Measurements from ENCODE around the gene ARSB. TPM values are rescaled to one million over a fixed set of nuclear protein-coding genes. Genes with fewer than 3 reads are reported as not detected.
"Not testable (repeated sequence)": the region's sequence is repeated elsewhere in the genome, so short reads cannot be mapped to it uniquely, and the experiment has no call there.

The ARSB gene
- total and polyA plus RNA-seq, 2 experiments from 2014 or later: 30.1 to 43.7 TPM

DNA sequence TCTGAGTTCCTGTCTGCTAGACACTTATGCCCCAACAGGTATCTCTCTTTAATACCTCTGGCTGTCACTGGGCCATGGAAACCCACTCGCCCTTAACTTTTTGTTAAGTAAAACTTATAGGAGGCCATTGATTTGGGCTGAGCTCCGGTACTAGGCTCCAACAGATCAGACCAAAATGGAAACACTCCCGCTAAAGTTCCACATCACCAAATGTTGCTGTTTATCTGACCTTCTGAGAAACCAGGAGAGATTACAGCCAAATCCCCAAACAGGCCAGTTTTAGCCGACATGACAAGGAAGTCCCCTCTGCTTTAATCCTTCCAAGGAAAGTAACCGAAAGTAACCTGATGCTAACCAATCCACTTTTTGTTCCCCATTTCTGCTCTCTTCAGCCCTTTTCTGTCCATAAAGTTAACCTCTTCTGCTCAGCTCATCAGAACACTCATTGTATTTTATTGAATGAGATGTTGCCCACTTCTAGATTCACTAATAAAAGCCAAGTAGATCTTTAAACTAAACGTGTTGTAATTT lies 221.4 kb downstream of the ARSB start:
- no peak for DNase-seq
- TF ChIP-seq EZH2 (IDR thresholded peaks at IDR 0.05; ENCODE audit: insufficient read depth, poor library complexity, severe bottlenecking): no peak
- no peak for TF ChIP-seq EZH2phosphoT487 (IDR thresholded peaks at IDR 0.05; ENCODE audit: insufficient read depth, low read depth)
- 88 to 90% methylated on average over 6 of the region's 6 CpGs for WGBS, 2 experiments (ENCODE audit: low coverage in 1 of 2, low lambda C conversion rate in 2 of 2, missing lambda C conversion rate in 2 of 2)

DNA sequence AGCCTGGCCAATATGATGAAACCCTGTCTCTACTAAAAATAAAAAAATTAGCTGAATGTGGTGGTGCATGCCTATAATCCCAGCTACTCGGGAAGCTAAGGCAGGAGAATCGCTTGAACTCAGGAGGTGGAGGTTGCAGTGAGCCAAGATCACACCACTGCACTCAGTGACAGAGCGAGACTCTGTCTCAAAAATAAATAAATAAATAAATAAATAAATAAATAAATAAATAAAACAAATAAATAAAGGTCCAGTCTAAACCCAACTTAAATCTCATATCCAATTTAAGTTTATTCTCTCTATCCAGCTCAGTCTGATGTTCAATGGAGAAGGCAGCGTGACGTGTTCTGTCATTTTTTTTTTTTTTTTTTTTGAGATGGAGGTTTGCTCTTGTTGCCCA lies 222.4 kb downstream of the ARSB start:
- 96 to 97% methylated on average over 5 of the region's 5 CpGs for WGBS, 2 experiments (ENCODE audit: low coverage in 1 of 2, low lambda C conversion rate in 2 of 2, missing lambda C conversion rate in 2 of 2)
- H3K9me3 ChIP-seq (ENCODE audit: low read depth); in situ Hi-C loops (cut with MboI): not testable (repeated sequence)

More for the DNA sequence above, 221.4 kb downstream of the ARSB start:
- 0 out of 2 replicates have a peak, but pooled peaks cover under 1% of the 10 kb centered on the region for H3F3A ChIP-seq (ENCODE audit: insufficient read depth)
- no peak overlapping the region for H3K4me3 ChIP-seq
- H2AFZ ChIP-seq: no peak overlapping the region
- in situ Hi-C loops (cut with MboI): no loop called here
- H3K36me3 ChIP-seq (ENCODE audit: low read depth): no peaks in the 10 kb centered on the region
- no peaks in the 10 kb centered on the region for H3K9me2 ChIP-seq (ENCODE audit: insufficient read depth)
- no peaks in the 10 kb centered on the region for H3K79me2 ChIP-seq (ENCODE audit: insufficient read depth)
- H3K9ac ChIP-seq: no peak overlapping the region
- no peaks in the 10 kb centered on the region for H3K4me1 ChIP-seq (ENCODE audit: insufficient read depth)
- H3K27me3 ChIP-seq (replicated peaks; ENCODE audit: insufficient read depth): 0 out of 2 replicates have a peak, but pooled peaks cover 15% of the 10 kb centered on the region
- H3K4me2 ChIP-seq (ENCODE audit: unreplicated experiment): no peak overlapping the region
- no peaks in the 10 kb centered on the region for H3K9me3 ChIP-seq (ENCODE audit: low read depth)
- no peak overlapping the region for H3K27ac ChIP-seq
- H4K20me1 ChIP-seq (ENCODE audit: insufficient read depth): no peaks in the 10 kb centered on the region

DNA sequence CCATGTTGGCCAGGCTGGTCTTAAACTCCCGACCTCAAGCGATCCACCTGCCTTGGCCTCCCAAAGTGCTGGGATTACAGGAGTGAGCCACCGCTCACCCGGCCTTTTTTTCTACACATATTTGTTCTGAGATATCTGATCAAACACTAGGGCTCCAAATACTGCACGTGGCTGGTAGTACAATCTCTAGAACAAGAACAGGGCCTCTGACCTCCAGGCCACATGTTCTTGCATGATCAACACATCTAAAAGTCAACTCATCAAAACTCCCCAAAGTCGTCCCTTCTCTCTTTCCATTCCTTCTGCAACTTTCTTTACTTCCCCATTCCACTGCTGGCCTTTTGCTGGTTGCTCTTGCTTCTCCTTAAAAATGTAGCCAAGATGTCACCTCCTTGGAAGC lies 223.3 kb downstream of the ARSB start:
- in situ Hi-C loops (cut with MboI): no loop called here
- TF ChIP-seq EZH2 (IDR thresholded peaks at IDR 0.05; ENCODE audit: insufficient read depth, poor library complexity, severe bottlenecking) (no peak), EZH2phosphoT487 (IDR thresholded peaks at IDR 0.05; ENCODE audit: insufficient read depth, low read depth) (no peak)
- H3K4me3 ChIP-seq: no peak overlapping the region
- H3K4me1 ChIP-seq (ENCODE audit: insufficient read depth): peaks cover 14% of the 10 kb centered on the region
- 0 out of 2 replicates have a peak, but pooled peaks cover 15% of the 10 kb centered on the region for H3K27me3 ChIP-seq (replicated peaks; ENCODE audit: insufficient read depth)
- H3K36me3 ChIP-seq (ENCODE audit: low read depth): no peaks in the 10 kb centered on the region
- no peak overlapping the region for H3K4me2 ChIP-seq (ENCODE audit: unreplicated experiment)
- 81 to 83% methylated on average over 6 of the region's 6 CpGs for WGBS, 2 experiments (ENCODE audit: low coverage in 1 of 2, low lambda C conversion rate in 2 of 2, missing lambda C conversion rate in 2 of 2)
- H3F3A ChIP-seq (ENCODE audit: insufficient read depth): peaks cover 18% of the 10 kb centered on the region
- H4K20me1 ChIP-seq (ENCODE audit: insufficient read depth): no peaks in the 10 kb centered on the region
- no peak overlapping the region for H3K9ac ChIP-seq
- H3K27ac ChIP-seq: no peak overlapping the region
- H3K9me3 ChIP-seq (ENCODE audit: low read depth): no peaks in the 10 kb centered on the region
- H2AFZ ChIP-seq: no peak overlapping the region
- DNase-seq: no peak
- no peaks in the 10 kb centered on the region for H3K79me2 ChIP-seq (ENCODE audit: insufficient read depth)
- no peaks in the 10 kb centered on the region for H3K9me2 ChIP-seq (ENCODE audit: insufficient read depth)

More for the DNA sequence above, 222.4 kb downstream of the ARSB start:
- H4K20me1 ChIP-seq (ENCODE audit: insufficient read depth); H3F3A ChIP-seq (ENCODE audit: insufficient read depth); H3K9ac ChIP-seq; H2AFZ ChIP-seq; DNase-seq; H3K9me2 ChIP-seq (ENCODE audit: insufficient read depth); H3K4me1 ChIP-seq (ENCODE audit: insufficient read depth); H3K27ac ChIP-seq; H3K4me3 ChIP-seq; H3K36me3 ChIP-seq (ENCODE audit: low read depth); H3K79me2 ChIP-seq (ENCODE audit: insufficient read depth); H3K4me2 ChIP-seq (ENCODE audit: unreplicated experiment): not testable (repeated sequence)
- H3K27me3 ChIP-seq (replicated peaks; ENCODE audit: insufficient read depth): 0 out of 2 replicates have a peak, but pooled peaks cover 15% of the 10 kb centered on the region

DNA sequence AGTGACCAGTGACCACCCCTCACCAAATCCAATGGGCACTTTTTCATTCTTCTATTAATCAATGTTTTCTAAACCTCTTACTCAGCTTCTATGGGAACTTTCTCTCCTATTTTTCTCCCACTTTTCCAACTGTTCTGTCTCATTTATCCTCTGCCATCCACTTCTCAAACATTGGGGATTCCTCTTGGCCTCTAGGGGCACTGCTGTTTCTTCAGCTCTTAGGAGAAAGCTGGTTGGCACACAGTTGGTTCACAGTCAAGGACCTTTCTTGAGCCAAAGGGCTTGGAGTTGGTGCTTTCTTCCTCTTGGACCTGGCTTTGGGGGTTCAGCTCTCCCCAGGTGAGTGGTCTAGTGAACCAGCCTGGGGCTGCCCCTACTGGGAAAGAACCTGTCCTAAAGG lies 224.3 kb downstream of the ARSB start:
- DNase-seq: peak; percentile 12
- Histone ChIP-seq H3K4me2 (ENCODE audit: unreplicated experiment) (no peak overlapping the region), H3K4me1 (ENCODE audit: insufficient read depth) (peaks cover 24% of the 10 kb centered on the region), H3K27ac (no peak overlapping the region), H3K36me3 (ENCODE audit: low read depth) (no peaks in the 10 kb centered on the region), H2AFZ (no peak overlapping the region), H3K79me2 (ENCODE audit: insufficient read depth) (no peaks in the 10 kb centered on the region), H3K9ac (no peak overlapping the region), H3K27me3 (replicated peaks; ENCODE audit: insufficient read depth) (0 out of 2 replicates have a peak, but pooled peaks cover 11% of the 10 kb centered on the region), H3K9me2 (ENCODE audit: insufficient read depth) (no peaks in the 10 kb centered on the region), H4K20me1 (ENCODE audit: insufficient read depth) (no peaks in the 10 kb centered on the region), H3K4me3 (no peak overlapping the region), H3K9me3 (ENCODE audit: low read depth) (no peaks in the 10 kb centered on the region), H3F3A (ENCODE audit: insufficient read depth) (peaks cover 28% of the 10 kb centered on the region)
- TF ChIP-seq EZH2phosphoT487 (IDR thresholded peaks at IDR 0.05; ENCODE audit: insufficient read depth, low read depth) (no peak), EZH2 (IDR thresholded peaks at IDR 0.05; ENCODE audit: insufficient read depth, poor library complexity, severe bottlenecking) (no peak)
- in situ Hi-C loops (cut with MboI): no loop called here

DNA sequence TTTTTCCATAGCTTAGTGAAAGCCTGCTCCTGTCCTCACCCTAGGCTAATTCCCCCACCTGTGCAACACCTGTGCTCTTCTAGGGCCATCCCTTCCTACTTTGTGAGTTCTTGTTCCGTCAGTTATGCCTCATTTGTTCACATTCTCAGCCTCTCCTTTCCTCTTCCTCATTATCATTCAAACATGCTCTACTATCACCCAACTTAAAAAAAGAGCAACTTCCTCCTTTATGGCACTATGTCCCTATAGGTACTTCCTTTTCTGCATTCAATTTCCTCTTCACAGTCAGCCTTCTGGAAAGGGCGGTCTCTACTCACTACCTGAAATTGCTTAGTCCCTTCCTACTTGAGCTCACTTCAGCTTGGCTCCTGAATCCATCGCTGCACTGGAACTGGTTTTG lies 224.7 kb downstream of the ARSB start:
- no peak overlapping the region for H3K27ac ChIP-seq
- no peak overlapping the region for H2AFZ ChIP-seq
- H3K79me2 ChIP-seq (ENCODE audit: insufficient read depth): no peaks in the 10 kb centered on the region
- no peaks in the 10 kb centered on the region for H3K36me3 ChIP-seq (ENCODE audit: low read depth)
- no peaks in the 10 kb centered on the region for H3K9me2 ChIP-seq (ENCODE audit: insufficient read depth)
- in situ Hi-C loops (cut with MboI): no loop called here
- 0 out of 2 replicates have a peak, but pooled peaks cover 11% of the 10 kb centered on the region for H3K27me3 ChIP-seq (replicated peaks; ENCODE audit: insufficient read depth)
- DNase-seq: no peak
- no peak overlapping the region for H3K4me3 ChIP-seq
- no peak overlapping the region for H3K9ac ChIP-seq
- TF ChIP-seq EZH2 (IDR thresholded peaks at IDR 0.05; ENCODE audit: insufficient read depth, poor library complexity, severe bottlenecking) (no peak), EZH2phosphoT487 (IDR thresholded peaks at IDR 0.05; ENCODE audit: insufficient read depth, low read depth) (no peak)
- peaks cover 32% of the 10 kb centered on the region for H3F3A ChIP-seq (ENCODE audit: insufficient read depth)
- 95 to 97% methylated on average over 3 of the region's 3 CpGs for WGBS, 2 experiments (ENCODE audit: low coverage in 1 of 2, low lambda C conversion rate in 2 of 2, missing lambda C conversion rate in 2 of 2)
- H3K4me1 ChIP-seq (ENCODE audit: insufficient read depth): peaks cover 26% of the 10 kb centered on the region
- H4K20me1 ChIP-seq (ENCODE audit: insufficient read depth): no peaks in the 10 kb centered on the region
- H3K9me3 ChIP-seq (ENCODE audit: low read depth): no peaks in the 10 kb centered on the region
- H3K4me2 ChIP-seq (ENCODE audit: unreplicated experiment): no peak overlapping the region
